ENCODE results near the gene AADACL4.

Gene AADACL4

GRCh38 chr1:12643785-12644184 lies at the start of gene AADACL4:
TSS of gene AADACL4 (plus strand) at chr1:12644085. CDS start at chr1:12644547, 462 bp downstream.
- DNase-seq (ENCODE audit: low spot score): no peak

- DNase-seq (ENCODE audit: low spot score): no peak
These were observed 49.4 kb upstream of the AADACL4 start for GRCh38 chr1:12594490-12594889.

- DNase-seq (ENCODE audit: low spot score): peak; percentile 82
These were observed 48.7 kb upstream of the AADACL4 start for GRCh38 chr1:12594966-12595756.

- DNase-seq (ENCODE audit: low spot score): no peak
These were observed 48.2 kb upstream of the AADACL4 start for GRCh38 chr1:12595757-12596006.

GRCh38 chr1:12596007-12596821 lies 47.7 kb upstream of the AADACL4 start:
- DNase-seq (ENCODE audit: low spot score): peak; percentile 81

- no peak for DNase-seq (ENCODE audit: low spot score)
These were observed 46.1 kb upstream of the AADACL4 start for GRCh38 chr1:12597792-12598191.

- DNase-seq (ENCODE audit: low spot score): no peak
These were observed 44.9 kb upstream of the AADACL4 start for GRCh38 chr1:12598974-12599373.

- no peak for DNase-seq (ENCODE audit: low spot score)
These were observed 44.2 kb upstream of the AADACL4 start for GRCh38 chr1:12599657-12600056.

- no peak for DNase-seq (ENCODE audit: low spot score)
These were observed 43.5 kb upstream of the AADACL4 start for GRCh38 chr1:12600335-12600734.

- no peak for DNase-seq (ENCODE audit: low spot score)
These were observed 42.8 kb upstream of the AADACL4 start for GRCh38 chr1:12600880-12601633.

GRCh38 chr1:12601700-12602658 lies 41.9 kb upstream of the AADACL4 start:
- no peak for DNase-seq (ENCODE audit: low spot score)

GRCh38 chr1:12602659-12603024 lies 41.2 kb upstream of the AADACL4 start:
- DNase-seq (ENCODE audit: low spot score): no peak

- DNase-seq (ENCODE audit: low spot score): no peak
These were observed 40.7 kb upstream of the AADACL4 start for GRCh38 chr1:12603224-12603623.

GRCh38 chr1:12604114-12604874 lies 39.6 kb upstream of the AADACL4 start:
- no peak for DNase-seq (ENCODE audit: low spot score)

GRCh38 chr1:12604986-12605385 lies 38.9 kb upstream of the AADACL4 start:
- DNase-seq (ENCODE audit: low spot score): no peak

- DNase-seq (ENCODE audit: low spot score): no peak
These were observed 36.6 kb upstream of the AADACL4 start for GRCh38 chr1:12607263-12607662.

GRCh38 chr1:12608311-12608957 lies 35.5 kb upstream of the AADACL4 start:
- DNase-seq (ENCODE audit: low spot score): no peak

- no peak for DNase-seq (ENCODE audit: low spot score)
These were observed 34.3 kb upstream of the AADACL4 start for GRCh38 chr1:12609469-12610003.

- DNase-seq (ENCODE audit: low spot score): no peak
These were observed 33.5 kb upstream of the AADACL4 start for GRCh38 chr1:12610305-12610935.

GRCh38 chr1:12610941-12611340 lies 32.9 kb upstream of the AADACL4 start:
- no peak for DNase-seq (ENCODE audit: low spot score)

Data from ecto neural progenitor cell (in vitro differentiated cells).